K562 treated with DMSO at 1 percent for 4 hours (cell line): Measurements from ENCODE around the gene ATAD5. TPM values are rescaled to one million over a fixed set of nuclear protein-coding genes. Genes with fewer than 3 reads are reported as not detected.

Source experiments
- total RNA-seq: library from RNA; unstranded; fragments of 300-600 nt; gene quantifications from 2 replicates; pipeline ENCODE4 v1.2.3, GENCODE V29; 2022; ENCODE audit not compliant: insufficient read depth

The ATAD5 gene, protein sequence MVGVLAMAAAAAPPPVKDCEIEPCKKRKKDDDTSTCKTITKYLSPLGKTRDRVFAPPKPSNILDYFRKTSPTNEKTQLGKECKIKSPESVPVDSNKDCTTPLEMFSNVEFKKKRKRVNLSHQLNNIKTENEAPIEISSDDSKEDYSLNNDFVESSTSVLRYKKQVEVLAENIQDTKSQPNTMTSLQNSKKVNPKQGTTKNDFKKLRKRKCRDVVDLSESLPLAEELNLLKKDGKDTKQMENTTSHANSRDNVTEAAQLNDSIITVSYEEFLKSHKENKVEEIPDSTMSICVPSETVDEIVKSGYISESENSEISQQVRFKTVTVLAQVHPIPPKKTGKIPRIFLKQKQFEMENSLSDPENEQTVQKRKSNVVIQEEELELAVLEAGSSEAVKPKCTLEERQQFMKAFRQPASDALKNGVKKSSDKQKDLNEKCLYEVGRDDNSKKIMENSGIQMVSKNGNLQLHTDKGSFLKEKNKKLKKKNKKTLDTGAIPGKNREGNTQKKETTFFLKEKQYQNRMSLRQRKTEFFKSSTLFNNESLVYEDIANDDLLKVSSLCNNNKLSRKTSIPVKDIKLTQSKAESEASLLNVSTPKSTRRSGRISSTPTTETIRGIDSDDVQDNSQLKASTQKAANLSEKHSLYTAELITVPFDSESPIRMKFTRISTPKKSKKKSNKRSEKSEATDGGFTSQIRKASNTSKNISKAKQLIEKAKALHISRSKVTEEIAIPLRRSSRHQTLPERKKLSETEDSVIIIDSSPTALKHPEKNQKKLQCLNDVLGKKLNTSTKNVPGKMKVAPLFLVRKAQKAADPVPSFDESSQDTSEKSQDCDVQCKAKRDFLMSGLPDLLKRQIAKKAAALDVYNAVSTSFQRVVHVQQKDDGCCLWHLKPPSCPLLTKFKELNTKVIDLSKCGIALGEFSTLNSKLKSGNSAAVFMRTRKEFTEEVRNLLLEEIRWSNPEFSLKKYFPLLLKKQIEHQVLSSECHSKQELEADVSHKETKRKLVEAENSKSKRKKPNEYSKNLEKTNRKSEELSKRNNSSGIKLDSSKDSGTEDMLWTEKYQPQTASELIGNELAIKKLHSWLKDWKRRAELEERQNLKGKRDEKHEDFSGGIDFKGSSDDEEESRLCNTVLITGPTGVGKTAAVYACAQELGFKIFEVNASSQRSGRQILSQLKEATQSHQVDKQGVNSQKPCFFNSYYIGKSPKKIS (N-terminal part only)
- total RNA-seq, result 6.2 and 6.9 TPM in 2 replicates

DNA sequence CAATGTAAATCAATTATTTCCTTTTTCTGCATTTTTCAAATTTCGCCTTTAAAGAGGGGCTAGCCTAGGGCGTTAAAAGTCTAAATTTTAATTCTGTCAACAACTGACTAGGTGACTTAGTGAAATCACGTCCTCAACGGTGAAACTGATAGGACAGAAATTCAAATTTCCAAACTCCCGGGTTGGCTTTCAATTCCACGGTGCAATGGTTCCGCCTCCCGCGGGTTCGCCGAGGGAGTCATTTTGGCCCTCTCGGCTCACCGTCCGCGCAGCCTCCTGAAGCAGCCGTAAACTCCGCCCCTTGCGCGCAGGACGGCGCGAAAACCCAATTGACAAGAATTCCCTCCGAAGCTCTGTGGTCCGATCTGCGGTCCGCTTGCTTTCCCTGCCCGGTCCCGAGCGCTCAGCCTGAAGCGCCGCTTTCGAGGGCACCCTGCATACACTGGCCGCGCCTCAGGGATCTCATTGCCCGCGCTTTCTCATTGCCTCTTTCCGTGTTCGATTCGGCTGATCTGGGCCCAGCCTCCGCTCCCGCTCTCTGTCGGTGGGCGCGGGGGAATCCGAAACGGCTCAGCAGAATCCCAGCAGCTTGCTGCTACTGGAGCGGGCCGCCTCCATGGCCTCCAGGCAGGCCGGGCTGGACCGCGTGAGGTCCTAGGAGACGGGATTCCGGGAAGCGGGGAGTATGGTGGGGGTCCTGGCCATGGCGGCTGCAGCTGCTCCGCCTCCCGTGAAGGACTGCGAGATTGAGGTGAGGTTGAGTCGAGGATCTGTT, at the start of gene ATAD5:
ATAD5 (plus strand) TSS at position 304 of the 775 bp plus-strand sequence; CDS start at position 686, 382 bp downstream.

GRCh38 chr17:30824356-30825145, 7.2 kb upstream of the ATAD5 start, which contains the start of gene CRLF3:
CRLF3 (minus strand) TSS chr17:30824692; CDS start chr17:30824651, 41 bp downstream.

DNA sequence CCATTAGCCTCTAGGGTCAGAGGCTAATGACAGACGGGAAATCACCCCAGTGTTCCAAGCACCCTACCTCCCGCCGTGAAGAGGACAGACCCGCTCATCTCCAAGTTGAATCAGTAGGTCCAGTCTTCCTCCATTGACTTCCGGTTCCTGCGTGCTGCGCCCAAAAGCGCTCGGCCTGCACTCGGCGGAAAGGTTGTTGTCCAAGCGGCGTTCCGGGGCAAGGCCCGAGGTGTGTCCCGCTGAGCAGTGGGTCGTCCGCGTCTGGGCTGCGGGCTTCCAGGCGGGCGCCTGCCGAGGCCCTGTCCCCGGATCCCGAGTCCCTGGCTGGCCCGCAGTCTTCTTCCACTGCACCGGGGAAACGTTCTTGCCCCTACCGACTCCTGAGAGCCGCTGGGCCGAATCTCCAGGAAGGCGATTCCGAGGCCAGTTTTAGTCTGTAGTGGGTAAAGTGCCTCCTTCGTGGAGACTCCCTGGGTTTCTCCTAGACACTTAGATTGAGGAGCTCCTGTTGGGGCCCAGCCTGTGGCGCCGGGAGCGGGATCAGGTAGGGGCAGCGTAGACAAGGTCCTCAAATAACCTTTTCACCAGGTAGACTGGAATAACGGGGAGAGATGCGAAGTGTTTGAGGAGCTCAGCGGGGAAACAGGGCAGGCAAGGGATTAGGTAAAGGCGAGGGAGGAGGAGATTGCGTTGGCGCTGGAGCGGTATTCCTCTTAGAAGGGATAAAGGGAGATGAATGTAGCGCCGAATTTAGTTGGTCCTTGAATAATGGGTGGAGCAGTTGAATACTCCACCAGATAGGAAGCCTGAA, 74.5 kb downstream of the ATAD5 start, which contains the start of gene TEFM:
TEFM (minus strand) TSS at position 138 of the 811 bp plus-strand sequence; CDS start at position 98, 40 bp downstream.

GRCh38 chr17:30921544-30922196, 89.9 kb downstream of the ATAD5 start, which contains the start of gene ADAP2:
ADAP2 (plus strand) TSS chr17:30921945; CDS start chr17:30922015, 70 bp downstream.

Other genes with a start within 250 kb of the ATAD5 start
- 13.7 and 19.5 TPM in 2 replicates for gene CRLF3, start 7.3 kb upstream of the ATAD5 start, total RNA-seq
- 14.6 and 15.7 TPM in 2 replicates for gene TEFM, start 74.3 kb downstream of the ATAD5 start, total RNA-seq
- gene ADAP2, start 90.0 kb downstream of the ATAD5 start, total RNA-seq, result not detected in 2 replicates
- not detected in 2 replicates for gene RNF135, start 139.1 kb downstream of the ATAD5 start, total RNA-seq